OCI-LY3 (cell line): ENCODE results near the gene ZNF519.

Source experiments
- H2AFZ ChIP-seq: fragments of 200-600, 300-600 bp; shearing (Covaris generic); 2 replicates; pipeline ENCODE4 v1.6.0; 2014; ENCODE audit warnings: antibody characterized with exemption, low read depth, low read length
- H3K27ac ChIP-seq: fragments of 200-600, 300-600 bp; sonication (generic); 2 replicates; pipeline ENCODE4 v1.5.1; 2014; ENCODE audit warnings: mild to moderate bottlenecking, low read length, moderate library complexity, mixed read lengths
- H3K27me3 ChIP-seq: fragments of 200-600, 300-600 bp; sonication (generic); 2 replicates; pipeline ENCODE4 v1.6.1; 2014; ENCODE audit warnings: low read depth, low read length, mixed read lengths
- H3K36me3 ChIP-seq: fragments of 200-600, 300-600 bp; sonication (generic); replicated peaks from 2 replicates; pipeline ENCODE3; 2014; ENCODE audit warnings: low read depth, low read length, mixed read lengths
- H3K4me1 ChIP-seq: fragments of 300-600, 200-600 bp; sonication (generic); 2 replicates; pipeline ENCODE4 v1.6.1; 2014; ENCODE audit warnings: low read length, mixed read lengths
- H3K4me2 ChIP-seq: fragments of 200-600, 300-600 bp; sonication (generic); 2 replicates; pipeline ENCODE4 v1.6.1; 2014; ENCODE audit warnings: low read length, mixed read lengths
- H3K4me3 ChIP-seq: fragments of 300-600, 200-600 bp; sonication (generic); 2 replicates; pipeline ENCODE4 v1.5.1; 2014; ENCODE audit warnings: antibody characterized with exemption, mild to moderate bottlenecking, low read length, moderate library complexity
- H3K79me2 ChIP-seq: fragments of 300-600, 200-600 bp; shearing (Covaris generic); 2 replicates; pipeline ENCODE4 v1.6.1; 2014; ENCODE audit warnings: mild to moderate bottlenecking, low read length, mixed read lengths
- H3K9ac ChIP-seq: fragments of 300-600, 200-600 bp; shearing (Covaris generic); 2 replicates; pipeline ENCODE4 v1.6.0; 2014; ENCODE audit warnings: mild to moderate bottlenecking, low read length, moderate library complexity
- H3K9me3 ChIP-seq: fragments of 200-600, 300-600 bp; shearing (Covaris generic); 2 replicates; pipeline ENCODE4 v1.6.1; 2014; ENCODE audit warnings: low read length, mixed read lengths; ENCODE audit not compliant: insufficient read depth
- H4K20me1 ChIP-seq: fragments of 200-600, 300-600 bp; sonication (generic); 2 replicates; pipeline ENCODE4 v1.6.1; 2016; ENCODE audit warnings: low read length, mixed read lengths; ENCODE audit not compliant: insufficient read depth
- CTCF ChIP-seq: fragments of 200-600, 300-600 bp; sonication (generic); IDR thresholded peaks from 2 replicates; pipeline ENCODE4 v1.5.1; 2014; ENCODE audit warnings: antibody characterized with exemption, low read length, low read depth
- EZH2phosphoT487 ChIP-seq: fragments of 200-600 bp; shearing (Covaris generic); IDR thresholded peaks from 2 replicates; pipeline ENCODE4 v1.6.1; 2018; ENCODE audit warnings: antibody characterized with exemption, mixed run types, low read depth

ZNF519 gene

GRCh38 chr18:14106906-14107305 is 25.3 kb downstream of the ZNF519 start:
- Histone ChIP-seq H3K27ac (no peak overlapping the region), H3K4me1 (no peaks in the 10 kb centered on the region), H3K9ac (no peak overlapping the region), H2AFZ (no peak overlapping the region), H3K79me2 (peaks cover 41% of the 10 kb centered on the region), H3K4me3 (no peak overlapping the region), H3K27me3 (no peaks in the 10 kb centered on the region), H4K20me1 (no peaks in the 10 kb centered on the region), H3K9me3 (peaks cover 8% of the 10 kb centered on the region; the same call in 1 of the 2 replicates), H3K4me2 (no peak overlapping the region), H3K36me3 (peaks cover 47% of the 10 kb centered on the region)
- TF ChIP-seq CTCF (no peak), EZH2phosphoT487 (no peak)

GRCh38 chr18:14104906-14105748 is 27.1 kb downstream of the ZNF519 start:
- Histone ChIP-seq H3K79me2 (peaks cover 30% of the 10 kb centered on the region), H3K27ac (no peak overlapping the region), H3K9ac (no peak overlapping the region), H3K4me1 (no peaks in the 10 kb centered on the region), H3K4me2 (no peak overlapping the region), H3K27me3 (no peaks in the 10 kb centered on the region), H3K9me3 (peaks cover 8% of the 10 kb centered on the region; the same call in 1 of the 2 replicates), H3K36me3 (peaks cover 57% of the 10 kb centered on the region), H4K20me1 (no peaks in the 10 kb centered on the region; the same call in 1 of the 2 replicates), H3K4me3 (no peak overlapping the region), H2AFZ (no peak overlapping the region)
- TF ChIP-seq CTCF = no peak
- TF ChIP-seq EZH2phosphoT487 = no peak

- Histone ChIP-seq H3K4me1 (no peaks in the 10 kb centered on the region), H3K27ac (no peak overlapping the region), H3K79me2 (peaks cover 22% of the 10 kb centered on the region), H3K27me3 (no peaks in the 10 kb centered on the region), H3K9me3 (peaks cover 8% of the 10 kb centered on the region; the same call in 1 of the 2 replicates), H4K20me1 (no peaks in the 10 kb centered on the region; the same call in 1 of the 2 replicates), H2AFZ (no peak overlapping the region), H3K36me3 (peaks cover 60% of the 10 kb centered on the region), H3K4me3 (no peak overlapping the region), H3K9ac (no peak overlapping the region), H3K4me2 (no peak overlapping the region)
- no peak for TF ChIP-seq EZH2phosphoT487
- no peak for TF ChIP-seq CTCF
Observed at GRCh38 chr18:14104201-14104600, 28.0 kb downstream of the ZNF519 start.

- Histone ChIP-seq H3K36me3 (peaks cover 43% of the 10 kb centered on the region), H4K20me1 (no peaks in the 10 kb centered on the region; the same call in 1 of the 2 replicates), H3K4me3 (no peak overlapping the region), H3K9me3 (0 out of 2 replicates have a peak, but pooled peaks cover 8% of the 10 kb centered on the region), H2AFZ (no peak overlapping the region), H3K4me2 (no peak overlapping the region), H3K27ac (no peak overlapping the region), H3K79me2 (no peaks in the 10 kb centered on the region), H3K9ac (no peak overlapping the region), H3K27me3 (no peaks in the 10 kb centered on the region), H3K4me1 (no peaks in the 10 kb centered on the region)
- TF ChIP-seq EZH2phosphoT487 = no peak
- TF ChIP-seq CTCF = no peak
Observed at GRCh38 chr18:14100503-14101286, 31.5 kb downstream of the ZNF519 start.
